Smooth muscle cell (in vitro differentiated cells): ENCODE data around the gene GAST. TPM values are rescaled to one million over a fixed set of nuclear protein-coding genes. Genes with fewer than 3 reads are reported as not detected.

Experiments
- DNase-seq: peaks from one replicate; lab custom pipeline; 2025; ENCODE audit not compliant: unreplicated experiment; lab: John Stamatoyannopoulos, UW
- H2AFZ ChIP-seq: fragments of 200-600 bp; sonication (generic); 2 replicates; pipeline ENCODE4 v1.6.0; 2016; ENCODE audit warnings: antibody characterized with exemption, low read depth, mild to moderate bottlenecking
- H3F3A ChIP-seq: fragments of 200-600 bp; sonication (generic); 2 replicates; pipeline ENCODE4 v1.6.0; 2017; ENCODE audit warnings: antibody characterized with exemption, low read depth
- H3K27ac ChIP-seq: fragments of 200-600 bp; sonication (generic); 2 replicates; pipeline ENCODE4 v1.5.1; 2016; ENCODE audit warnings: low read depth, mild to moderate bottlenecking
- H3K27me3 ChIP-seq: fragments of 200-600 bp; sonication (generic); 2 replicates; pipeline ENCODE4 v1.6.1; 2016; ENCODE audit warnings: low read depth, mild to moderate bottlenecking
- H3K36me3 ChIP-seq: fragments of 200-600 bp; sonication (generic); 2 replicates; pipeline ENCODE4 v1.5.1; 2016; ENCODE audit warnings: low read depth
- H3K4me1 ChIP-seq: fragments of 200-600 bp; sonication (generic); 2 replicates; pipeline ENCODE4 v1.5.1; 2016; ENCODE audit warnings: low read depth
- H3K4me2 ChIP-seq: fragments of 200-600 bp; sonication (generic); 2 replicates; pipeline ENCODE4 v1.6.0; 2016; ENCODE audit warnings: mild to moderate bottlenecking
- H3K4me3 ChIP-seq: fragments of 200-600 bp; sonication (generic); 2 replicates; pipeline ENCODE4 v1.5.1; 2016; ENCODE audit warnings: mild to moderate bottlenecking
- H3K79me2 ChIP-seq: fragments of 200-600 bp; sonication (generic); 2 replicates; pipeline ENCODE4 v1.6.0; 2016; ENCODE audit warnings: low read depth, mild to moderate bottlenecking
- H3K9ac ChIP-seq: fragments of 200-600 bp; sonication (generic); 2 replicates; pipeline ENCODE4 v1.6.0; 2016; ENCODE audit warnings: low read depth
- H3K9me3 ChIP-seq: fragments of 200-600 bp; sonication (generic); replicated peaks from 2 replicates; pipeline ENCODE4 v1.5.1; 2016; ENCODE audit warnings: low read depth
- H4K20me1 ChIP-seq: fragments of 200-600 bp; sonication (generic); 2 replicates; pipeline ENCODE4 v1.6.0; 2016; ENCODE audit warnings: low read depth
- WGBS: methylation state at CpG from one replicate; pipeline ENCODE4 v1.1.7; 2016; ENCODE audit warnings: low lambda C conversion rate; 5-methylcytosine and 5-hydroxymethylcytosine counted together
- polyA plus RNA-seq: library from polyadenylated mRNA; unstranded; fragments of >200 nt; fragmentation: Nextera tagmentation; extraction: Ambion mirVana; gene quantifications from 2 replicates; pipeline ENCODE4 v1.2.1, GENCODE V29; 2016
- total RNA-seq: library from RNA; depleted of rRNA; stranded (reverse); fragments of >200 nt; gene quantifications from 2 replicates; pipeline ENCODE4 v1.2.3, GENCODE V29; 2014
- TF ChIP-seq, protein P1 (sequence below): fragments of 200-600 bp; sonication (generic); IDR thresholded peaks from 2 replicates; pipeline ENCODE4 v1.5.1; 2017; ENCODE audit warnings: borderline replicate concordance, mild to moderate bottlenecking, antibody characterized with exemption; ENCODE audit not compliant: insufficient read depth, poor library complexity, severe bottlenecking

GAST gene
- total and polyA plus RNA-seq, 2 experiments from 2014 or later, result 1.2 TPM; not detected in 1

DNA sequence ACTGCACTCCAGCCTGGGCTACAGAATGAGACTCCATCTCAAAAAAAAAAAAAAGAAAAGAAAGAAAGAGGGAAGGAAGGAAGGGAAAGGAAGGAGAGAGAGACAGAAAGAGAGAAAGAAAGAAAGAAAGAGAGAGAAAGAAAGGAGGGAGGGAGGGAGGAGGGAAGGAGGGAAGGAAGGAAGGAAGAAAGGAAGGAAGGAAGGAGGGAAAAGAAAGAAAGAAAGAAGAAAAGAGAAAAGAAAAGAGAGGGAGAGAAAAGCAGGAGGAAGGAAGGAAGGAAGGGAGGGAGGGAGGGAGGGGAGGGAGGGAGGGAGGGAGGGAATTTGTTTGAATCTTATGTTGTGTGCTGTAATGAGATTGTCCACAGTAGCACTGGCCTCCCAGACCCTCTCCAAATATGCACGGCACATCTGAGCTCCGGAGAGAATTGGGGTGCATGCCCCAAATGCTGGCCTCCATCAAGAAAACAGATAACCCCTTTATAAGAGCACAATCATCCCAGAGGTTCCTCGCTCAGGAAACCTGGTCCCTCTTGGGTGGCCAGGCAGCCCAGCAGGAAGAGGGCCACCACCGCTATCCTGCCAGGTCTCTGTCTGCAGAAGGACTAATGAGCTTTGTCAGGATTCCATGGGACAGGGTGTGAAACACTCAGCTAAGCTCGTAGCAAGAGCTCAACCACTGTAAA is 32.2 kb upstream of the GAST start:
- Histone ChIP-seq H3K36me3 (no peaks in the 10 kb centered on the region), H3K27ac (no peak overlapping the region)
- no peak for DNase-seq

DNA sequence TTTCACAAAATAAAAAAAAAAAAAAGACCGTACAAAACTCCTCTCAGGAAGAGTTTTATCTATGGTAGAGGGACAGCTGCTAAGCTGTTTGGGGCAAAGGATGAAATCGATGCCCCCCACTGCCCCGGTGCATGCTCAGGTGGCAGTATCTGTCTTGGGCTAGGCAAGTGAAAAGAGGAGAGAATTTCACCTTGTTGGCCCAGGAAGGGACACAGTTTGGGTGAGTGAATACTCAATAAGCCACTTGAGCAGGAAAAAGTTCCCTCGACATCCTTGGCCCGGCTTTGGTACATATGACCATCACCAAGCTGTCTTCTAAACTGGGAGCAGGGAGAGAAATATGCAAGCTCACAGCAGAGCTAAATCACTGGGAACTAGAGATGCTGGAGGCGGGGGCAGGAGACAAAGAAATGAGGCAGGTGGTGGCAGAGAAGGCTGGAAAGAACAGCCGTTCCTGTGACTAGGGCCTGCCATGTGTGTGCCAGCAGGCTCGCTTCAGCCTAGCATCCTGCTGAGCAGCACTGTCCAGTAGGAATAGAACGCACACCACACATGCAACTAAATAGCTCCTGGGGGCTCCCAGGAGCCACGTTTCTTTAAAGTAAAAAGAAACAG is 31.6 kb upstream of the GAST start:
- no peaks in the 10 kb centered on the region for H3K27me3 ChIP-seq
- peaks cover 17% of the 10 kb centered on the region for H3K4me1 ChIP-seq
- H4K20me1 ChIP-seq, result no peaks in the 10 kb centered on the region
- TF ChIP-seq, protein P1, sequence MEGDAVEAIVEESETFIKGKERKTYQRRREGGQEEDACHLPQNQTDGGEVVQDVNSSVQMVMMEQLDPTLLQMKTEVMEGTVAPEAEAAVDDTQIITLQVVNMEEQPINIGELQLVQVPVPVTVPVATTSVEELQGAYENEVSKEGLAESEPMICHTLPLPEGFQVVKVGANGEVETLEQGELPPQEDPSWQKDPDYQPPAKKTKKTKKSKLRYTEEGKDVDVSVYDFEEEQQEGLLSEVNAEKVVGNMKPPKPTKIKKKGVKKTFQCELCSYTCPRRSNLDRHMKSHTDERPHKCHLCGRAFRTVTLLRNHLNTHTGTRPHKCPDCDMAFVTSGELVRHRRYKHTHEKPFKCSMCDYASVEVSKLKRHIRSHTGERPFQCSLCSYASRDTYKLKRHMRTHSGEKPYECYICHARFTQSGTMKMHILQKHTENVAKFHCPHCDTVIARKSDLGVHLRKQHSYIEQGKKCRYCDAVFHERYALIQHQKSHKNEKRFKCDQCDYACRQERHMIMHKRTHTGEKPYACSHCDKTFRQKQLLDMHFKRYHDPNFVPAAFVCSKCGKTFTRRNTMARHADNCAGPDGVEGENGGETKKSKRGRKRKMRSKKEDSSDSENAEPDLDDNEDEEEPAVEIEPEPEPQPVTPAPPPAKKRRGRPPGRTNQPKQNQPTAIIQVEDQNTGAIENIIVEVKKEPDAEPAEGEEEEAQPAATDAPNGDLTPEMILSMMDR, result no peak
- H3K9ac ChIP-seq, result no peak overlapping the region
- H3K4me2 ChIP-seq, result no peak overlapping the region
- no peak overlapping the region for H3K27ac ChIP-seq
- WGBS, result 90% methylated on average over 10 of the region's 10 CpGs
- no peak overlapping the region for H3K4me3 ChIP-seq
- no peaks in the 10 kb centered on the region for H3K79me2 ChIP-seq
- no peak overlapping the region for H2AFZ ChIP-seq
- H3K36me3 ChIP-seq, result no peaks in the 10 kb centered on the region
- no peaks in the 10 kb centered on the region for H3K9me3 ChIP-seq
- peaks cover 5% of the 10 kb centered on the region for H3F3A ChIP-seq
- DNase-seq, result no peak

More for the DNA sequence above, 32.2 kb upstream of the GAST start:
- H3K9me3 ChIP-seq, result no peaks in the 10 kb centered on the region
- TF ChIP-seq, protein P1, result no peak
- H3K9ac ChIP-seq, result no peak overlapping the region
- H3K27me3 ChIP-seq, result no peaks in the 10 kb centered on the region
- H3K4me1 ChIP-seq, result peaks cover 17% of the 10 kb centered on the region
- 86% methylated on average over 5 of the region's 5 CpGs for WGBS
- H2AFZ ChIP-seq, result no peak overlapping the region
- H4K20me1 ChIP-seq, result no peaks in the 10 kb centered on the region
- H3K4me2 ChIP-seq, result no peak overlapping the region
- no peak overlapping the region for H3K4me3 ChIP-seq
- no peaks in the 10 kb centered on the region for H3K79me2 ChIP-seq
- peaks cover 5% of the 10 kb centered on the region for H3F3A ChIP-seq

DNA sequence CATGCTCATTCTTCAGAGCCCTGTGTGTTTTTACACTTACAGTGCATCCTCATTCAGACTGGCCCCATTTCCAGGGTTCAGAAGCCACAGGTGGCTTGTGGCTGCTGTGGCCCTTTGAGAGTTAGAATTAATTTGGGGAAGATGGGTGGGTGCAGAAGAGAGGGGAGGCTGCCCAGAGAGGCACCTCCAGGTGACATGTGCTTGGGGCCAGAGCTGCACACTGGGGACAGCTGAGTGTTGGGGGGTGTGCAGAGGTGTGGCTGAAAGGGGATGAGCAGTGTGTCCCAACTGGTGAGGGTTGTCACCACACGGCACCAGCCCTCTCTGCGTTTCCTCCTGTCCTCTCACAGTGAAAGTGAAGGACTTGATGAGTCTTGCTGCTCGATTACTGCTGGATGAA is 30.4 kb upstream of the GAST start:
- Histone ChIP-seq H3F3A (peaks cover 5% of the 10 kb centered on the region), H3K79me2 (no peaks in the 10 kb centered on the region), H3K9ac (no peak overlapping the region), H4K20me1 (no peaks in the 10 kb centered on the region), H3K27ac (no peak overlapping the region), H3K4me2 (no peak overlapping the region), H3K4me1 (peaks cover 17% of the 10 kb centered on the region), H2AFZ (no peak overlapping the region), H3K36me3 (no peaks in the 10 kb centered on the region), H3K4me3 (no peak overlapping the region), H3K27me3 (no peaks in the 10 kb centered on the region), H3K9me3 (no peaks in the 10 kb centered on the region)
- TF ChIP-seq, protein P1, result no peak
- WGBS, result 97% methylated on average over 3 of the region's 3 CpGs
- DNase-seq, result no peak
